Astrocyte of the cerebellum (primary cell): ENCODE measurements around the gene ASS1.
A peak's percentile ranks its signal among the peaks of the same experiment; 100 is the strongest.
"Not testable (repeated sequence)": the region's sequence is repeated elsewhere in the genome, so short reads cannot be mapped to it uniquely, and the experiment has no call there.

Experiments used
- DNase-seq: peaks from one replicate; pipeline ENCODE4 v3.0.0-alpha.2; 2011; ENCODE audit warnings: low read depth
- H3K4me3 ChIP-seq: 2 replicates; pipeline ENCODE4 v1.5.1; 2011; ENCODE audit warnings: mild to moderate bottlenecking, low read depth, low read length, moderate library complexity
- in situ Hi-C: cut with HindIII; loops from 2 replicates; pipeline ENCODE4 v1.10.0; 2017; ENCODE audit warnings: low sequenced_read_pairs
- TF ChIP-seq, protein P1 (sequence below): IDR thresholded peaks from 2 replicates; pipeline ENCODE4 v1.5.1; 2012; ENCODE audit warnings: low read length, low read depth, moderate library complexity, mild to moderate bottlenecking; ENCODE audit errors: missing control alignments

The ASS1 gene

DNA sequence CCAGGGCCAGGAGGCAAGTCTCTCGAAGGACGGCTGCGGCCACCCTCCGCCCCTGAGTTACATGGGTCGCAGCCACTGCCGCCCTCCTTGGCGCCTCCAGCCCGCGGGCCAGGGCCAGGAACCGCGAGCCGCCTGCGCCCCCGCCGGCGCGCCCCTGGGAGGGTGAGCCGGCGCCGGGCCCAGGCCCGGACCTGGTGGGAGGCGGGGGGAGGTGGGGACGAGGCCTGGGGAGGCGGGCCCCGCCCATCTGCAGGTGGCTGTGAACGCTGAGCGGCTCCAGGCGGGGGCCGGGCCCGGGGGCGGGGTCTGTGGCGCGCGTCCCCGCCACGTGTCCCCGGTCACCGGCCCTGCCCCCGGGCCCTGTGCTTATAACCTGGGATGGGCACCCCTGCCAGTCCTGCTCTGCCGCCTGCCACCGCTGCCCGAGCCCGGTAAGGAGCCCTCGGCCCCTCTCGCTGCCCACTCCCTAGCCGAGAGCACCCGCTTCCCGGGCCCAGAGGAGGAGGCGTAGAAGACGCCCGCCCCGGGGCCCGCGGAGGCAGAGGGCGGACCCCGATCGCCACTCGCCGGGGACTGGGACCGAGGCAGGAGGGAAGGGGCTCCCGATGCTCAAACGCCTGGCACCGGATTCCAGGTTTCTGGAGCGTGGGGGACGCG, at the start of gene ASS1:
Gene ASS1, plus strand, starts transcription at position 397 of the 657 bp plus-strand sequence. CDS start 7,268 bp downstream, outside the sequence.
- H3K4me3 ChIP-seq: peak within 1 kb of the TSS; percentile 47
- TF ChIP-seq, protein P1, sequence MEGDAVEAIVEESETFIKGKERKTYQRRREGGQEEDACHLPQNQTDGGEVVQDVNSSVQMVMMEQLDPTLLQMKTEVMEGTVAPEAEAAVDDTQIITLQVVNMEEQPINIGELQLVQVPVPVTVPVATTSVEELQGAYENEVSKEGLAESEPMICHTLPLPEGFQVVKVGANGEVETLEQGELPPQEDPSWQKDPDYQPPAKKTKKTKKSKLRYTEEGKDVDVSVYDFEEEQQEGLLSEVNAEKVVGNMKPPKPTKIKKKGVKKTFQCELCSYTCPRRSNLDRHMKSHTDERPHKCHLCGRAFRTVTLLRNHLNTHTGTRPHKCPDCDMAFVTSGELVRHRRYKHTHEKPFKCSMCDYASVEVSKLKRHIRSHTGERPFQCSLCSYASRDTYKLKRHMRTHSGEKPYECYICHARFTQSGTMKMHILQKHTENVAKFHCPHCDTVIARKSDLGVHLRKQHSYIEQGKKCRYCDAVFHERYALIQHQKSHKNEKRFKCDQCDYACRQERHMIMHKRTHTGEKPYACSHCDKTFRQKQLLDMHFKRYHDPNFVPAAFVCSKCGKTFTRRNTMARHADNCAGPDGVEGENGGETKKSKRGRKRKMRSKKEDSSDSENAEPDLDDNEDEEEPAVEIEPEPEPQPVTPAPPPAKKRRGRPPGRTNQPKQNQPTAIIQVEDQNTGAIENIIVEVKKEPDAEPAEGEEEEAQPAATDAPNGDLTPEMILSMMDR: no peak
- DNase-seq: no peak
- in situ Hi-C loops: no loop called here

DNA sequence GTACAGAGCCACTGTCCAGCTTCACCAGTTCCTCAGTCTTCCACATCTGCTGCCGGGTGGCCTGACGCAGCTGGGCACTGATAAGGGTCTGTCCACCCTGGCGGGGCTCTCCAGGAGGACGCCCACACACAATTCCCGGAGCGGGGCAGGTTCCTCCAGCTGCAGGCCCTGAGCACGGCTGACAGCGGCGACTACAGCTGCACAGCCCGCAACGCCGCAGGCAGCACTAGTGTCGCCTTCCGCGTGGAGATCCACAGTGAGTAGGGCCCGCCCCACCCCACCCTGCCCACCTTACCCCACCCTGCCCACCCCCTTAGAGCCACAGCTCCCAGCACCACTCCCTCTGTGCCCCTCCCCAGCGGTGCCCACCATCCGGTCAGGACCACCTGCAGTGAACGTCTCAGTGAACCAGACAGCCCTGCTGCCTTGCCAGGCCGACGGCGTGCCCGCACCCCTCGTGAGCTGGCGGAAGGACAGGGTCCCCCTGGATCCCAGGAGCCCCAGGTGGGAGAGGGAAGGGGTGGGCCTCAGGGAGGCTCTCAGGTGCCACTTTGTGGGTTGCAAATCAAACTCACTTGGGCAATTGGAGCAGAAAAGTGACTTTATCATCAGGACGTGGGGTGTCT, 48.8 kb upstream of the ASS1 start:
- H3K4me3 ChIP-seq: no peak overlapping the region
- in situ Hi-C loops: no loop called here
- no peak for DNase-seq
- TF ChIP-seq, protein P1: no peak

GRCh38 chr9:130396581-130396980, 48.2 kb upstream of the ASS1 start:
- DNase-seq: no peak
- in situ Hi-C loops: no loop called here
- H3K4me3 ChIP-seq: no peak overlapping the region
- TF ChIP-seq, protein P1: no peak

DNA sequence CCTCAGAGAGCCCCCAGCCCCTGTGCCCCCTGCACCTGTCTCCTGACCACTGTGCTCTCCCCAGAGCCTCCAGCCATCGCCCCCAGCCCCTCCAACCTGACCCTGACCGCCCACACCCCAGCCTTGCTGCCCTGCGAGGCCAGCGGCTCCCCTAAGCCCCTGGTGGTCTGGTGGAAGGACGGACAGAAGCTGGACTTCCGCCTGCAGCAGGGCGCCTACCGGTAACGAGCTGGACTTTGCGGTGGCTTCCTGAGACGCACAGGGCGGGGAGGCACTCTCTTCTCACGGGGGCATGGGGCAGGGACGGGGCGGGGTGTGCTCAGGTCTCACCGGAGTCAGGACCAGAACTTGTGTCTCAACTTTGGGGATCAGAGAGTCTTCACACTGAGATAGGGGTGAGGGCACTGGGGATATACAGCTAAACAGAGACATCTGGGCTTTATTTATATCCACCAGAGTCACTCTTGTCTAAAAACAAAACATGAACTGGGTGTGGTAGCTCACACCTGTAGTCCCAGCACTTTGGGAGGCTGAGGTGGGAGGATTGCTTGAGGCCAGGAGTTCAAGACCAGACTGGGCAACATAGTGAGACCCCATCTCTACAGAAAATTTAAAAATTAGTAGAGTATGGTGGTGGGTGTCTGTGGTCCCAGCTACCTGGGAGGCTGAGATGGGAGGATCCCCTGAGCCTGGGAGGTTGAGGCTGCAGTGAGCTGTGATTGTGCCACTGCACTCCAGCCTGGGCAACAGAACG, 46.1 kb upstream of the ASS1 start:
- no peak for DNase-seq
- TF ChIP-seq, protein P1: no peak
- H3K4me3 ChIP-seq: no peak overlapping the region
- in situ Hi-C loops: no loop called here

GRCh38 chr9:130399768-130400167, 45.0 kb upstream of the ASS1 start:
- in situ Hi-C loops: no loop called here
- DNase-seq: no peak
- TF ChIP-seq, protein P1: no peak
- H3K4me3 ChIP-seq: no peak overlapping the region

GRCh38 chr9:130400870-130401269, 43.9 kb upstream of the ASS1 start:
- H3K4me3 ChIP-seq: no peak overlapping the region
- TF ChIP-seq, protein P1: no peak
- in situ Hi-C loops: no loop called here
- no peak for DNase-seq

DNA sequence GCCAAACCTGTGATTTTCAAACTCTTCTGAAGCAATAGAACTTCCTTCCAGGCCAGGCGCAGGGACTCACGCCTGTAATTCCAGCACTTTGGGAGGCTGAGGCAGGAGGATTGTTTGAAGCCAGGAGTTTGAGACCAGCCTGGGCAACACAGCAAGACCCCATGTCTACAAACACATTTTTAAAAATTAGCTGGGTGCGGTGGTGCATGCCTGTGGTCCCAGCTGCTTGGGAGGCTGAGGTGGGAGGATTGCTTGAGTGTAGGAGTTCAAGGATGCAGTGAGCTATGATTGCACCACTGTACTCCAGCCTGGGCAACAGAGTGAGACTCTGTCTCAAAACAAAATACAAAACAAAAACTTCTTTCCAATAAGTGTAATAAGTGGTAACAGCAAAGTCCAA, 43.0 kb upstream of the ASS1 start:
- DNase-seq, H3K4me3 ChIP-seq, in situ Hi-C loops: not testable (repeated sequence)
